HepG2 (cell line): ENCODE measurements around the gene ZNHIT1. TPM values are rescaled to one million over a fixed set of nuclear protein-coding genes. Genes with fewer than 3 reads are reported as not detected.

ENCODE experiments used
- CC2D1A ChIP-seq: sonication (generic); formaldehyde crosslinking; IDR thresholded peaks from 2 replicates; pipeline ENCODE4 v1.8.1; 2023; ENCODE audit warnings: mild to moderate bottlenecking, missing genetic modification reagents
- CREM ChIP-seq, 2 experiments: sonication (generic) in 1 of 2; formaldehyde crosslinking in 1 of 2; IDR thresholded peaks; 2 replicates each; pipeline versions ENCODE4 v1.4.0 to v1.6.1; 2016 to 2020; ENCODE audit warnings: antibody characterized with exemption in 1 of 2, mild to moderate bottlenecking in 1 of 2, missing genetic modification reagents in 1 of 2
- GATA4 ChIP-seq: sonication (generic); IDR thresholded peaks from 2 replicates; pipeline ENCODE4 v1.6.1; 2016; ENCODE audit warnings: antibody characterized with exemption, low read depth, borderline replicate concordance
- GATAD1 ChIP-seq: IDR thresholded peaks from 2 replicates; pipeline ENCODE4 v1.6.1; 2016; ENCODE audit warnings: missing genetic modification reagents, missing compliant biosample characterization
- HNF1B ChIP-seq: sonication (generic); formaldehyde crosslinking; IDR thresholded peaks from 2 replicates; pipeline ENCODE4 v1.5.1; 2020; ENCODE audit warnings: mild to moderate bottlenecking, moderate library complexity, missing genetic modification reagents
- KDM5B ChIP-seq: sonication (generic); formaldehyde crosslinking; IDR thresholded peaks from 2 replicates; pipeline ENCODE4 v1.4.0; 2020; ENCODE audit warnings: missing genetic modification reagents, mild to moderate bottlenecking, borderline replicate concordance
- KLF6 ChIP-seq: IDR thresholded peaks from 2 replicates; pipeline ENCODE4 v1.8.0; 2016; ENCODE audit warnings: missing biosample characterization, missing genetic modification reagents
- MEF2D ChIP-seq: sonication (generic); formaldehyde crosslinking; IDR thresholded peaks from 2 replicates; pipeline ENCODE4 v1.5.1; 2020; ENCODE audit warnings: mild to moderate bottlenecking, missing genetic modification reagents
- MEIS1 ChIP-seq: sonication (generic); formaldehyde crosslinking; IDR thresholded peaks from 2 replicates; pipeline ENCODE4 v1.9.0; 2021; ENCODE audit warnings: mild to moderate bottlenecking, missing genetic modification reagents, moderate library complexity, borderline replicate concordance
- PCBP2 ChIP-seq: fragments of 200-400 bp; formaldehyde crosslinking; optimal IDR thresholded peaks from 2 replicates; pipeline ENCODE3; 2018; ENCODE audit warnings: low read length, low read depth; ENCODE audit not compliant: poor library complexity, severe bottlenecking
- PHF8 ChIP-seq: sonication (generic); formaldehyde crosslinking; IDR thresholded peaks from 2 replicates; pipeline ENCODE4 v1.5.0; 2020; ENCODE audit warnings: missing genetic modification reagents
- PITX1 ChIP-seq: sonication (generic); formaldehyde crosslinking; IDR thresholded peaks from 2 replicates; pipeline ENCODE4 v1.5.1; 2020; ENCODE audit warnings: mild to moderate bottlenecking, missing genetic modification reagents
- RAD51 ChIP-seq: fragments of 450-650 bp; IDR thresholded peaks from 2 replicates; pipeline ENCODE4 v1.6.1; 2016; ENCODE audit warnings: borderline replicate concordance
- RCOR2 ChIP-seq: IDR thresholded peaks from 2 replicates; pipeline ENCODE4 v1.6.1; 2016; ENCODE audit warnings: missing biosample characterization, missing genetic modification reagents
- SAP130 ChIP-seq: IDR thresholded peaks from 2 replicates; pipeline ENCODE4 v1.6.1; 2016; ENCODE audit warnings: low read depth
- YEATS4 ChIP-seq: sonication (generic); formaldehyde crosslinking; IDR thresholded peaks from 2 replicates; pipeline ENCODE4 v1.4.0; 2020; ENCODE audit warnings: missing genetic modification reagents, borderline replicate concordance
- ZKSCAN1 ChIP-seq: fragments of 150-350 bp; IDR thresholded peaks from 2 replicates; pipeline ENCODE4 v1.6.1; 2014; ENCODE audit warnings: low read length
- ZKSCAN5 ChIP-seq: sonication (generic); formaldehyde crosslinking; IDR thresholded peaks from 2 replicates; pipeline ENCODE4 v1.5.1; 2020; ENCODE audit warnings: mild to moderate bottlenecking, missing genetic modification reagents
- ZNF256 ChIP-seq: sonication (generic); formaldehyde crosslinking; conservative IDR thresholded peaks from 2 replicates; pipeline ENCODE4 v1.4.0; 2020; ENCODE audit warnings: missing genetic modification reagents
- ZNF260 ChIP-seq: sonication (generic); formaldehyde crosslinking; IDR thresholded peaks from 2 replicates; pipeline ENCODE4 v1.4.0; 2020; ENCODE audit warnings: missing genetic modification reagents, low read depth, mild to moderate bottlenecking, borderline replicate concordance
- ZNF317 ChIP-seq: sonication (generic); formaldehyde crosslinking; IDR thresholded peaks from 2 replicates; pipeline ENCODE4 v1.5.0; 2020; ENCODE audit warnings: mild to moderate bottlenecking, missing genetic modification reagents
- ZNF572 ChIP-seq: sonication (generic); formaldehyde crosslinking; IDR thresholded peaks from 2 replicates; pipeline ENCODE4 v1.5.1; 2020; ENCODE audit warnings: mild to moderate bottlenecking, missing genetic modification reagents
- ZNF614 ChIP-seq: IDR thresholded peaks from 2 replicates; pipeline ENCODE4 v1.6.1; 2018; ENCODE audit warnings: missing biosample characterization, missing genetic modification reagents, inconsistent platforms, borderline replicate concordance
- ZNF775 ChIP-seq: sonication (generic); formaldehyde crosslinking; IDR thresholded peaks from 2 replicates; pipeline ENCODE4 v1.4.0; 2020; ENCODE audit warnings: missing genetic modification reagents, mild to moderate bottlenecking, moderate library complexity, borderline replicate concordance
- ZNF883 ChIP-seq: sonication (generic); formaldehyde crosslinking; IDR thresholded peaks from 2 replicates; pipeline ENCODE4 v1.5.1; 2020; ENCODE audit warnings: mild to moderate bottlenecking, missing genetic modification reagents; ENCODE audit errors: not compliant biosample characterization
- ZSCAN12 ChIP-seq: sonication (generic); formaldehyde crosslinking; IDR thresholded peaks from 2 replicates; pipeline ENCODE4 v1.9.0; 2021; ENCODE audit warnings: mild to moderate bottlenecking, missing genetic modification reagents
- polyA plus RNA-seq, 8 experiments: library from polyadenylated mRNA; depleted of rRNA in 3 of 8; stranded (reverse) in 7 of 8; unstranded in 1 of 8; fragments of >200 nt; fragmentation: Illumina TruSeq in 4 of 8; extraction: Trizol in 4 of 8; gene quantifications; 2 replicates each; pipeline versions ENCODE4 v1.2.1 to v1.2.3, GENCODE V29; 2011 to 2016; ENCODE audit warnings: low read depth in 4 of 8, missing spikeins in 1 of 8, mixed read lengths in 1 of 8; ENCODE audit not compliant: insufficient read depth in 1 of 8
- total RNA-seq, 5 experiments: library from RNA; depleted of rRNA; stranded (reverse); fragments of >200 nt; fragmentation: Illumina TruSeq; extraction: Trizol; gene quantifications; 2 replicates each; pipeline ENCODE4 v1.2.3, GENCODE V29; 2016; ENCODE audit warnings: low read depth in 1 of 5
- TF ChIP-seq, protein P1 (sequence below): sonication (generic); formaldehyde crosslinking; IDR thresholded peaks from 2 replicates; pipeline ENCODE4 v1.4.0; 2020; ENCODE audit warnings: missing genetic modification reagents

ZNHIT1 gene
- total and polyA plus RNA-seq, 2 of the 13 experiments (the other 11 are each of a cell fraction or from before 2014, with no cell fraction given) = 32.5 to 64.5 TPM

GRCh38 chr7:101218236-101219125 lies 516 bp downstream of the ZNHIT1 start (continued):
- TF ChIP-seq YEATS4 (0 out of 2 replicates have a peak, but pooled peaks have one; percentile 13), ZNF256 (no peak), MEF2D (CRISPR knock-in tag) (peak; percentile 38; the same call in 1 of the 2 replicates), PHF8 (CRISPR knock-in tag) (peak; percentile 53), ZNF614 (no peak), ZNF317 (CRISPR knock-in tag) (no peak), CREM (IDR thresholded peaks at IDR 0.05) (no peak), CREM (CRISPR knock-in tag; IDR thresholded peaks at IDR 0.05) (no peak), GATA4 (0 out of 2 replicates have a peak, but pooled peaks have one; percentile 6), ZKSCAN1 (no peak), ZNF883 (CRISPR knock-in tag) (peak; percentile 33), PITX1 (CRISPR knock-in tag) (peak; percentile 15; the same call in 1 of the 2 replicates), MEIS1 (CRISPR knock-in tag) (peak; percentile 34; the same call in 1 of the 2 replicates), ZKSCAN5 (CRISPR knock-in tag) (0 out of 2 replicates have a peak, but pooled peaks have one; percentile 16), HNF1B (CRISPR knock-in tag) (peak; percentile 88), RCOR2 (CRISPR knock-in tag) (peak; percentile 74; the same call in 1 of the 2 replicates), KLF6 (CRISPR knock-in tag) (no peak), ZNF572 (0 out of 2 replicates have a peak, but pooled peaks have one; percentile 34), PCBP2 (no peak), KDM5B (CRISPR knock-in tag) (peak; percentile 38; the same call in 1 of the 2 replicates), GATAD1 (CRISPR knock-in tag) (peak; percentile 53), RAD51 (no peak), ZSCAN12 (CRISPR knock-in tag) (no peak), ZNF775 (CRISPR knock-in tag) (no peak), ZNF260 (CRISPR knock-in tag) (no peak), CC2D1A (CRISPR knock-in tag) (no peak), SAP130 (CRISPR knock-in tag) (peak; percentile 73)
- TF ChIP-seq, protein P1, sequence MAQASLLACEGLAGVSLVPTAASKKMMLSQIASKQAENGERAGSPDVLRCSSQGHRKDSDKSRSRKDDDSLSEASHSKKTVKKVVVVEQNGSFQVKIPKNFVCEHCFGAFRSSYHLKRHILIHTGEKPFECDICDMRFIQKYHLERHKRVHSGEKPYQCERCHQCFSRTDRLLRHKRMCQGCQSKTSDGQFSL (CRISPR knock-in tag) = no peak
